ENCODE results near the gene TAF6.

GRCh38 chr7:100155553-100156317 is 36.6 kb upstream of the TAF6 start:
- TF ChIP-seq EZH2 (IDR thresholded peaks at IDR 0.05; ENCODE audit: insufficient read depth, poor library complexity, severe bottlenecking) (no peak), EZH2phosphoT487 (IDR thresholded peaks at IDR 0.05; ENCODE audit: insufficient read depth, low read depth) (no peak)
